Measurements from ENCODE around the gene ZFHX3. TPM values are rescaled to one million over a fixed set of nuclear protein-coding genes. Genes with fewer than 3 reads are reported as not detected.

The ZFHX3 gene
- total and polyA plus RNA-seq, 9 of the 15 experiments (the other 6 are each of a cell fraction or from before 2014, with no cell fraction given), result 0.01 to 0.23 (median 0.06) TPM; not detected in 4

- ATAC-seq (no peak), DNase-seq (ENCODE audit: extremely low read depth in 1 of 4, low spot score in 3 of 4) (no peak), FAIRE-seq (no peak)
- ChIA-PET CTCF (ENCODE audit: low intra/inter-chr PET ratio) (no interaction called here), POLR2A (no interaction called here)
- H3K27ac ChIP-seq (ENCODE audit: extremely low read depth, low read depth, low read length), result no peak overlapping the region
- no peaks in the 10 kb centered on the region for H3K9me1 ChIP-seq (ENCODE audit: control insufficient read depth, insufficient read depth, low read length)
- no peak overlapping the region for H3K4me2 ChIP-seq (ENCODE audit: insufficient read depth, low read length)
- H3K9me3 ChIP-seq (replicated peaks; ENCODE audit: control insufficient read depth, insufficient read depth, low read depth, low read length), result no peaks in the 10 kb centered on the region
- no peaks in the 10 kb centered on the region for H3K36me3 ChIP-seq (ENCODE audit: control insufficient read depth, insufficient read depth, low read length)
- no TSS peak for BruUV-seq (replicated peaks)
- 10% methylated on average over 8 of the region's 9 CpGs for WGBS (ENCODE audit: insufficient coverage, low coverage, missing lambda C conversion rate)
- no peaks in the 10 kb centered on the region for H3K79me2 ChIP-seq (ENCODE audit: control insufficient read depth, insufficient read depth, low read length)
- in situ Hi-C loops (cut with MboI), result no loop called here
- H3K27me3 ChIP-seq (ENCODE audit: control insufficient read depth in 2 of 2, insufficient read depth in 2 of 2, low read length in 2 of 2), result peaks cover 14 to 66% of the 10 kb centered on the region in 2 experiments
- 0 out of 2 replicates have a peak, but pooled peaks cover 8% of the 10 kb centered on the region for H4K20me1 ChIP-seq (replicated peaks; ENCODE audit: control insufficient read depth, insufficient read depth, low read length)
- H2AFZ ChIP-seq (ENCODE audit: low read depth, low read length), result no peak overlapping the region
- H3K4me1 ChIP-seq (replicated peaks in 1 of 2; ENCODE audit: control insufficient read depth in 2 of 2, insufficient read depth in 2 of 2, low read length in 2 of 2), result no peaks in the 10 kb centered on the region
- intact Hi-C loops (cut with micrococcal nuclease), result no loop called here
- no peak for TF ChIP-seq ZNF717 (CRISPR knock-in tag; IDR thresholded peaks at IDR 0.05)
- TF ChIP-seq STAT6 (CRISPR knock-in tag; IDR thresholded peaks at IDR 0.05), result no peak
- no peak for TF ChIP-seq ZNF75A (CRISPR knock-in tag; IDR thresholded peaks at IDR 0.05)
- no peak overlapping the region for H3K9ac ChIP-seq (ENCODE audit: insufficient read depth in 1 of 2, low read depth in 2 of 2, low read length in 2 of 2)
- no peak overlapping the region for H3K4me3 ChIP-seq
Observed at GRCh38 chr16:73028263-73028662, 19.7 kb downstream of the ZFHX3 start.

GRCh38 chr16:73027685-73028111 lies 20.2 kb downstream of the ZFHX3 start:
- FAIRE-seq, result no peak
- POLR2A ChIA-PET, result no interaction called here

More at GRCh38 chr16:73027685-73028111, 20.2 kb downstream of the ZFHX3 start:
- H2AFZ ChIP-seq (ENCODE audit: low read depth, low read length), result no peak overlapping the region
- CTCF ChIA-PET (ENCODE audit: low intra/inter-chr PET ratio), result no interaction called here
- no peak overlapping the region for H3K4me3 ChIP-seq
- DNase-seq (ENCODE audit: extremely low read depth in 1 of 4, low spot score in 3 of 4), result no peak
- no peaks in the 10 kb centered on the region for H3K36me3 ChIP-seq (ENCODE audit: control insufficient read depth, insufficient read depth, low read length)
- 0 out of 2 replicates have a peak, but pooled peaks cover 8% of the 10 kb centered on the region for H4K20me1 ChIP-seq (replicated peaks; ENCODE audit: control insufficient read depth, insufficient read depth, low read length)
- TF ChIP-seq DNMT1 (IDR thresholded peaks at IDR 0.05) (no peak), NFE2 (IDR thresholded peaks at IDR 0.05; ENCODE audit: low read depth) (no peak), KHSRP (IDR thresholded peaks at IDR 0.05) (no peak), DDX20 (tag; IDR thresholded peaks at IDR 0.05; ENCODE audit: low read depth) (no peak), SOX6 (IDR thresholded peaks at IDR 0.05) (no peak), CTBP1 (IDR thresholded peaks at IDR 0.05; ENCODE audit: borderline replicate concordance) (no peak), CEBPG (CRISPR knock-in tag; IDR thresholded peaks at IDR 0.05) (no peak), CEBPG (tag; conservative IDR thresholded peaks at IDR 0.05 in 1 of 2, IDR thresholded peaks at IDR 0.05 in 1 of 2) (no peak), ZNF232 (CRISPR knock-in tag; IDR thresholded peaks at IDR 0.05) (no peak), IRF9 (tag; IDR thresholded peaks at IDR 0.05) (no peak)
- no peaks in the 10 kb centered on the region for H3K4me1 ChIP-seq (replicated peaks in 1 of 2; ENCODE audit: control insufficient read depth in 2 of 2, insufficient read depth in 2 of 2, low read length in 2 of 2)
- no peak for ATAC-seq
- no peaks in the 10 kb centered on the region for H3K79me2 ChIP-seq (ENCODE audit: control insufficient read depth, insufficient read depth, low read length)
- H3K27ac ChIP-seq (ENCODE audit: extremely low read depth, low read depth, low read length), result no peak overlapping the region
- in situ Hi-C loops (cut with MboI) (no loop called here), intact Hi-C loops (cut with micrococcal nuclease) (no loop called here)
- no TSS peak for BruUV-seq (replicated peaks)
- H3K9me3 ChIP-seq (replicated peaks; ENCODE audit: control insufficient read depth, insufficient read depth, low read depth, low read length), result no peaks in the 10 kb centered on the region
- H3K9ac ChIP-seq (ENCODE audit: insufficient read depth in 1 of 2, low read depth in 2 of 2, low read length in 2 of 2), result no peak overlapping the region
- no peaks in the 10 kb centered on the region for H3K9me1 ChIP-seq (ENCODE audit: control insufficient read depth, insufficient read depth, low read length)
- no peak overlapping the region for H3K4me2 ChIP-seq (ENCODE audit: insufficient read depth, low read length)
- peaks cover 14 to 65% of the 10 kb centered on the region in 2 experiments for H3K27me3 ChIP-seq (ENCODE audit: control insufficient read depth in 2 of 2, insufficient read depth in 2 of 2, low read length in 2 of 2)
- WGBS (ENCODE audit: insufficient coverage, low coverage, missing lambda C conversion rate), result 0% methylated on average over 10 of the region's 10 CpGs

All from K562 (cell line).